SU-DHL-6 (cell line): ENCODE results near the gene PLPPR2.

ENCODE experiments used
- EZH2phosphoT487 ChIP-seq: fragments of 200-600 bp; sonication (generic), shearing (Covaris generic); conservative IDR thresholded peaks from 2 replicates; pipeline ENCODE4 v1.6.1; 2018; ENCODE audit warnings: mild to moderate bottlenecking, antibody characterized with exemption, low read length, moderate library complexity, mixed read lengths
- TF ChIP-seq, protein P1 (sequence below): fragments of 200-600 bp; sonication (generic); IDR thresholded peaks from one replicate; pipeline ENCODE4 v1.5.1; 2017; ENCODE audit warnings: antibody characterized with exemption, mild to moderate bottlenecking, low read length, moderate library complexity; ENCODE audit not compliant: insufficient read depth, poor library complexity, severe bottlenecking

DNA sequence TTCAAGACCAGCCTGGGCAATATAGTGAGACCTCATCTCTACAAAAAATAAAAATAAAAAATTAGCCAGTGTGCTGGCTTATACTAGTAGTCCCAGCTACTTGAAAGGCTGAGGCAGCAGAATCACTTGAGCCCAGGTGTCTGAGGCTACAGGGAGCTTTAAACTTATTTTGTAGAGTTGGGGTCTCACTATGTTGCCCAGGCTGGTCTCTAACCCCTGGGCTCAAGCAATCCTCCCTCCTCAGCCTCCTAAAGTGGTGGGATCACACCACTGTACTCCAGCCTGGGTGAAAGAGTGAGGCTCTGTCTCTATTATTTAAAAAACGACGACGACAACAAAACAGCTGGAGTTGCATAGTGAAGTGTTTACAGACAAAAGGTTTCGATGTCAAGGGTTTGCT lies 23.7 kb upstream of the PLPPR2 start:
- TF ChIP-seq, protein P1, sequence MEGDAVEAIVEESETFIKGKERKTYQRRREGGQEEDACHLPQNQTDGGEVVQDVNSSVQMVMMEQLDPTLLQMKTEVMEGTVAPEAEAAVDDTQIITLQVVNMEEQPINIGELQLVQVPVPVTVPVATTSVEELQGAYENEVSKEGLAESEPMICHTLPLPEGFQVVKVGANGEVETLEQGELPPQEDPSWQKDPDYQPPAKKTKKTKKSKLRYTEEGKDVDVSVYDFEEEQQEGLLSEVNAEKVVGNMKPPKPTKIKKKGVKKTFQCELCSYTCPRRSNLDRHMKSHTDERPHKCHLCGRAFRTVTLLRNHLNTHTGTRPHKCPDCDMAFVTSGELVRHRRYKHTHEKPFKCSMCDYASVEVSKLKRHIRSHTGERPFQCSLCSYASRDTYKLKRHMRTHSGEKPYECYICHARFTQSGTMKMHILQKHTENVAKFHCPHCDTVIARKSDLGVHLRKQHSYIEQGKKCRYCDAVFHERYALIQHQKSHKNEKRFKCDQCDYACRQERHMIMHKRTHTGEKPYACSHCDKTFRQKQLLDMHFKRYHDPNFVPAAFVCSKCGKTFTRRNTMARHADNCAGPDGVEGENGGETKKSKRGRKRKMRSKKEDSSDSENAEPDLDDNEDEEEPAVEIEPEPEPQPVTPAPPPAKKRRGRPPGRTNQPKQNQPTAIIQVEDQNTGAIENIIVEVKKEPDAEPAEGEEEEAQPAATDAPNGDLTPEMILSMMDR, result no peak
- no peak for TF ChIP-seq EZH2phosphoT487
